PC-9 (cell line): ENCODE measurements around the gene EYA2.

Experiments used
- EZH2 ChIP-seq: fragments of 200-600 bp; sonication (generic); IDR thresholded peaks from 2 replicates; pipeline ENCODE4 v1.8.0; 2017; ENCODE audit warnings: antibody characterized with exemption, low read depth
- TF ChIP-seq, protein P1 (sequence below): fragments of 200-600 bp; sonication (generic); conservative IDR thresholded peaks from 2 replicates; pipeline ENCODE4 v1.6.1; 2017; ENCODE audit warnings: mixed run types, antibody characterized with exemption, mild to moderate bottlenecking, moderate library complexity

DNA sequence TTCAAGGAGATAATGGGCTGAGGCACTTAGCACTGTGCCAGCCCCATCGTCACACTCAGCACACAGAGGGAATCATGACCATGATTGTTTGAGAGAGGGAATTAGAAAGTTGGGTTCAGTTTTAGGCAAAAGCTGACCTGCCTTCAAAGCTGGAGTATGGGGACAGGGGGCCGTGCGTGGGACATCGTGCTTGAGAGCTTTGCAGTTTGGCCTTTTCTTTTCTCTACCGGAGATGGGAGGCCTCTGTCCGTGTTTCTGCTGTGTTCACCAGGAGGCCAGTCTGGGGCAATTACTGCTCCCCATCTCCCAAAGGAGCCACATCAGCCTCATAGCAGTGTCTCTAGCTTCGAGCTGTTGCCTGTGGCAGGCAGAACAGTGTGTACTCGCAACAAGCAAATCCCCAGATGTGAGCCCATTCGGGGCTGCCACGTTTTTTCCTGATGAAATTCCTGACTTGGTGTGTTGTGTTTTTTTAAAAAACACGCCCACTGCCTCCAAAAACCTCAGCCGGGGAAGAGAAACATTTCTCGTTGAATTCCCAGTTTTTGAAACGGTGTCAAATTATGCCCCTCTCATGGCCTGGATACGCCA, 20.2 kb downstream of the EYA2 start:
- TF ChIP-seq, protein P1, sequence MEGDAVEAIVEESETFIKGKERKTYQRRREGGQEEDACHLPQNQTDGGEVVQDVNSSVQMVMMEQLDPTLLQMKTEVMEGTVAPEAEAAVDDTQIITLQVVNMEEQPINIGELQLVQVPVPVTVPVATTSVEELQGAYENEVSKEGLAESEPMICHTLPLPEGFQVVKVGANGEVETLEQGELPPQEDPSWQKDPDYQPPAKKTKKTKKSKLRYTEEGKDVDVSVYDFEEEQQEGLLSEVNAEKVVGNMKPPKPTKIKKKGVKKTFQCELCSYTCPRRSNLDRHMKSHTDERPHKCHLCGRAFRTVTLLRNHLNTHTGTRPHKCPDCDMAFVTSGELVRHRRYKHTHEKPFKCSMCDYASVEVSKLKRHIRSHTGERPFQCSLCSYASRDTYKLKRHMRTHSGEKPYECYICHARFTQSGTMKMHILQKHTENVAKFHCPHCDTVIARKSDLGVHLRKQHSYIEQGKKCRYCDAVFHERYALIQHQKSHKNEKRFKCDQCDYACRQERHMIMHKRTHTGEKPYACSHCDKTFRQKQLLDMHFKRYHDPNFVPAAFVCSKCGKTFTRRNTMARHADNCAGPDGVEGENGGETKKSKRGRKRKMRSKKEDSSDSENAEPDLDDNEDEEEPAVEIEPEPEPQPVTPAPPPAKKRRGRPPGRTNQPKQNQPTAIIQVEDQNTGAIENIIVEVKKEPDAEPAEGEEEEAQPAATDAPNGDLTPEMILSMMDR: no peak
- no peak for TF ChIP-seq EZH2
